ENCODE data around the gene PLXNC1.

The PLXNC1 gene

DNA sequence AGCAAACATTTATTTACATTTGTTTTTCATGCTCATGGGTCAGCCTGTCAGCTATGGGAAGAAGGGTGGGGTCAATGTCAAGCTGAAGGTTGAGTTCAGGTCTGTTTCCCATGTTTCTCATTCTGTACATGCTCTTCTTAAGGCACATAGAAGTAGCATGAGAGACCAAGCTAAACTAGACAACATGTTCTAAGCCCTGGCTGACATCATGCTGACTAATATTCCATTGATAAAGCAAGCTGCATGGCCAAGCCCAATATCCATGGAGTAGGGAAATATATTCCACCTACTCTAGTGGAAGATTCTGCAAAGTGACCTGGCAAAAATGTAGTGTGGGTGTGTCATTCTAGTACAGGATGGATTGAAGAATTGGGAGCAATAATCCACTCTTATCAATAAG lies 44.1 kb downstream of the PLXNC1 start:
- H3K9me3 ChIP-seq (ENCODE audit: control insufficient read depth, insufficient read depth, low read depth, low read length): no peaks in the 10 kb centered on the region
- H3K36me3 ChIP-seq (ENCODE audit: control insufficient read depth in 2 of 2, insufficient read depth in 1 of 2, low read length in 2 of 2): no peaks in the 10 kb centered on the region
- POLR2A ChIA-PET: no interaction called here
- CTCF ChIA-PET: interaction anchor here (0.6 kb wide), 1 partner anchor 1206 kb away, joined by 3 read pairs; no protein-coding TSS in a partner anchor
- H3K27ac ChIP-seq (ENCODE audit: extremely low read depth, low read depth, low read length): no peak overlapping the region
- H3K4me3 ChIP-seq (ENCODE audit: low read depth, low read length): no peak overlapping the region
- TF ChIP-seq KLF7 (tag by site-specific recombination; IDR thresholded peaks at IDR 0.05; ENCODE audit: borderline replicate concordance): no peak
- no peak for TF ChIP-seq SETDB1 (IDR thresholded peaks at IDR 0.05; ENCODE audit: insufficient read length, low read length)
- TF ChIP-seq, protein P1, sequence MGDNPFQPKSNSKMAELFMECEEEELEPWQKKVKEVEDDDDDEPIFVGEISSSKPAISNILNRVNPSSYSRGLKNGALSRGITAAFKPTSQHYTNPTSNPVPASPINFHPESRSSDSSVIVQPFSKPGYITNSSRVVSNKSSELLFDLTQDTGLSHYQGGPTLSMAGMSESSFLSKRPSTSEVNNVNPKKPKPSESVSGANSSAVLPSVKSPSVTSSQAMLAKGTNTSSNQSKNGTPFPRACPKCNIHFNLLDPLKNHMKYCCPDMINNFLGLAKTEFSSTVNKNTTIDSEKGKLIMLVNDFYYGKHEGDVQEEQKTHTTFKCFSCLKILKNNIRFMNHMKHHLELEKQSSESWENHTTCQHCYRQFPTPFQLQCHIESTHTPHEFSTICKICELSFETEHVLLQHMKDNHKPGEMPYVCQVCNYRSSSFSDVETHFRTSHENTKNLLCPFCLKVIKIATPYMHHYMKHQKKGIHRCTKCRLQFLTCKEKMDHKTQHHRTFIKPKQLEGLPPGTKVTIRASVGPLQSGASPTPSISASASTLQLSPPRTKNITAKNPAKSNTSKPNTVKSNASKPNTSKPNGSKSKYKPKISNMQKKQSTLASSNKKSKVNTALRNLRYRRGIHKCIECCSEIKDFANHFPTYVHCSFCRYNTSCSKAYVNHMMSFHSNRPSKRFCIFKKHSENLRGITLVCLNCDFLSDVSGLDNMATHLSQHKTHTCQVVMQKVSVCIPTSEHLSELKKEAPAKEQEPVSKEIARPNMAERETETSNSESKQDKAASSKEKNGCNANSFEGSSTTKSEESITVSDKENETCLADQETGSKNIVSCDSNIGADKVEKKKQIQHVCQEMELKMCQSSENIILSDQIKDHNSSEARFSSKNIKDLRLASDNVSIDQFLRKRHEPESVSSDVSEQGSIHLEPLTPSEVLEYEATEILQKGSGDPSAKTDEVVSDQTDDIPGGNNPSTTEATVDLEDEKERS (tag by site-specific recombination; IDR thresholded peaks at IDR 0.05): no peak
- no peak for TF ChIP-seq ZNF19 (tag by site-specific recombination; IDR thresholded peaks at IDR 0.05; ENCODE audit: low read depth)
- TF ChIP-seq BCL11B (tag by site-specific recombination; IDR thresholded peaks at IDR 0.05; ENCODE audit: low read depth): no peak
- TF ChIP-seq ZNF792 (tag by site-specific recombination; IDR thresholded peaks at IDR 0.05): no peak
- no peaks in the 10 kb centered on the region for H3K4me1 ChIP-seq (ENCODE audit: control insufficient read depth, insufficient read depth, low read length)

- Histone ChIP-seq H3K4me3 (ENCODE audit: low read depth, low read length) (no peak overlapping the region), H3K9me3 (ENCODE audit: control insufficient read depth, insufficient read depth, low read depth, low read length) (no peaks in the 10 kb centered on the region), H3K27ac (ENCODE audit: extremely low read depth, low read depth, low read length) (no peak overlapping the region), H3K4me1 (ENCODE audit: control insufficient read depth, insufficient read depth, low read length) (no peaks in the 10 kb centered on the region), H3K36me3 (ENCODE audit: control insufficient read depth in 2 of 2, insufficient read depth in 1 of 2, low read length in 2 of 2) (no peaks in the 10 kb centered on the region)
- TF ChIP-seq ZNF501 (tag by site-specific recombination; IDR thresholded peaks at IDR 0.05) (no peak), ZNF37A (tag by site-specific recombination; IDR thresholded peaks at IDR 0.05) (no peak), ZNF629 (tag by site-specific recombination; IDR thresholded peaks at IDR 0.05) (no peak), ZNF658 (tag by site-specific recombination; IDR thresholded peaks at IDR 0.05) (no peak), ZNF132 (tag by site-specific recombination; IDR thresholded peaks at IDR 0.05; ENCODE audit: borderline replicate concordance) (no peak), KLF16 (tag by site-specific recombination; IDR thresholded peaks at IDR 0.05) (no peak), ZBTB49 (tag by site-specific recombination; IDR thresholded peaks at IDR 0.05; ENCODE audit: low read depth) (no peak), ZSCAN18 (tag by site-specific recombination; IDR thresholded peaks at IDR 0.05) (no peak), ZNF266 (tag by site-specific recombination; IDR thresholded peaks at IDR 0.05; ENCODE audit: low read depth) (no peak), ZNF558 (tag by site-specific recombination; IDR thresholded peaks at IDR 0.05) (no peak)
- ChIA-PET POLR2A (no interaction called here), CTCF (interaction anchor here (0.6 to 0.8 kb wide), 4 partner anchors 77 to 1206 kb away, joined by 3 to 5 read pairs (median 4); no protein-coding TSS in a partner anchor)
Observed at GRCh38 chr12:94193168-94193567, 44.8 kb downstream of the PLXNC1 start.

- ChIA-PET POLR2A (no interaction called here), CTCF (no interaction called here)
- H3K4me1 ChIP-seq (ENCODE audit: control insufficient read depth, insufficient read depth, low read length): no peaks in the 10 kb centered on the region
- no peaks in the 10 kb centered on the region for H3K9me3 ChIP-seq (ENCODE audit: control insufficient read depth, insufficient read depth, low read depth, low read length)
- TF ChIP-seq GLIS2 (tag by site-specific recombination; IDR thresholded peaks at IDR 0.05) (no peak), GLI2 (tag by site-specific recombination; IDR thresholded peaks at IDR 0.05; ENCODE audit: borderline replicate concordance, low read depth) (no peak), ZNF354C (tag by site-specific recombination; IDR thresholded peaks at IDR 0.05; ENCODE audit: borderline replicate concordance, low read depth) (no peak), ZNF555 (tag by site-specific recombination; conservative IDR thresholded peaks at IDR 0.05) (no peak), ZNF266 (tag by site-specific recombination; IDR thresholded peaks at IDR 0.05; ENCODE audit: low read depth) (no peak), ZBTB21 (tag by site-specific recombination; IDR thresholded peaks at IDR 0.05) (no peak)
- TF ChIP-seq, protein P2, sequence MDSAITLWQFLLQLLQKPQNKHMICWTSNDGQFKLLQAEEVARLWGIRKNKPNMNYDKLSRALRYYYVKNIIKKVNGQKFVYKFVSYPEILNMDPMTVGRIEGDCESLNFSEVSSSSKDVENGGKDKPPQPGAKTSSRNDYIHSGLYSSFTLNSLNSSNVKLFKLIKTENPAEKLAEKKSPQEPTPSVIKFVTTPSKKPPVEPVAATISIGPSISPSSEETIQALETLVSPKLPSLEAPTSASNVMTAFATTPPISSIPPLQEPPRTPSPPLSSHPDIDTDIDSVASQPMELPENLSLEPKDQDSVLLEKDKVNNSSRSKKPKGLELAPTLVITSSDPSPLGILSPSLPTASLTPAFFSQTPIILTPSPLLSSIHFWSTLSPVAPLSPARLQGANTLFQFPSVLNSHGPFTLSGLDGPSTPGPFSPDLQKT (IDR thresholded peaks at IDR 0.05; ENCODE audit: borderline replicate concordance, low read depth, low read length): no peak
- no peaks in the 10 kb centered on the region for H3K36me3 ChIP-seq (ENCODE audit: control insufficient read depth in 2 of 2, insufficient read depth in 1 of 2, low read length in 2 of 2)
- no peak overlapping the region for H3K27ac ChIP-seq (ENCODE audit: extremely low read depth, low read depth, low read length)
- no peak overlapping the region for H3K4me3 ChIP-seq (ENCODE audit: low read depth, low read length)
Observed at GRCh38 chr12:94195483-94195882, 47.1 kb downstream of the PLXNC1 start.

Data from HEK293 (cell line).